ENCODE results near the gene CRIP1. TPM values are rescaled to one million over a fixed set of nuclear protein-coding genes. Genes with fewer than 3 reads are reported as not detected.

CRIP1 gene
- total RNA-seq, 1 donor from 2014 or later = 0.68 TPM

- DNase-seq = no peak
Observed at GRCh38 chr14:105482486-105483110, 4.1 kb upstream of the CRIP1 start.

GRCh38 chr14:105483300-105484068, 3.2 kb upstream of the CRIP1 start:
- DNase-seq = no peak

DNA sequence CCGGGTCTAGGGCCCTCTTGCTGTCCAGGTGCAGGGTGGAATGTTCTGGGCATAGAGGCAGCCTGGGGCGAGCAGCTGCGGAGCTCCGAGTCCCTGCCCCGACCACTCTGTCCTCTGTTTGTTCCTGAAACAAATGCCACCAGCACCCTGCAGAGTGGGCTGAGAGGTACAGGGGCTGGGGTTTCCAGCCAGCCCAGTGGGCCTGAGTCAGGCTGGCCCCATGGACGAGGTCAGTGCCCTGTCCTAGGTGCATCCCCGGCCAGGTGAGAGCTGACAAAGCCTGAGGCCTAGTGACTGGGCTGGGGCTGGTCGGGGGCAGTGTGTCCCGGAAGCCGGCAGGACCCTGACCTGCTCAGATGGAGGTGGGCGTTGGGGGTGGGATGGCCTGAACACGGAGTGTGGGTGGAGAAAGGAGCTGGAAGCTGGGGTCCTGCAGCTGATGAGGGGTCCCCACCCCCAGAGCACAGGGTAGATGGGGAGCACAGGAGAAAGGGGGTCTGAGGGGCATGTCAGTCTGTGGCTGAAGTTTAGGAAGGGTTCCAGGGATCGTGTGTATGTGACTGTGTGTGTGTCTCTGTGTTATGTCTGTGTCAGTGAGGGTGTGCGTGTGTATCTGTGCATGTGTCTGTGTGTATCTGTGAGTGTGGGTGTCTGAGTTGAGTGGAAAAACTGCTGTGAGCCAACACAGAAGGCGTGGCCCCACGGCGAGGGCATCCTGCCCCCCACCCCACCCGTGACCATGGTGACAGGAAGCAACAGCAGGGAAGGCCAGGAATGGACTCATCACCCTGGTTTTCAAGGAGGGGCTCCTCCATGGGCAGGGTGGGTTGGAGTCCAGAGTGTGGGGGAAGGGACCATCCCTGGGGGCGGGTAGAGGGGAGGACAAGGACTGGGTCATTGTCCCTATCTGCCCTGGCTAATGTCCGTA, 2.4 kb upstream of the CRIP1 start:
- peak; percentile 64 for DNase-seq

DNA sequence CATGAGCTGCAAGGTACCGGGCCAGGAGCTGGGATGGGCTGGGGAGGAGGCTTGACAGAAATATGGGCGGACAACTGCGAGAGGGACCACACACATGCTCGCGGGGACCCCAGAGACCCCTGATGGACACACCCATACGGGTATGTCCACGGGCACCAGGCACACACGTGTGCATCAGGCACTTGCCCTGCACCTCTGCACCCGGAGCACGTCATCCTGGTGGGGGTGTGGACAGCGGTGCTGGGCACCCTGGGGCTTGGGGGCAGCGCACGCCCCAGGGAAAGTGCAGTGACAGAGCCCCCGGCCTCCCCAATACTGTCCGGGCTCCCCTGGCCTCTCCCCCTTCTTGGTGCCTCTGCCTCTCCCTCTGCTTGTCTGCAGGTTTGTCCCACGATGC, 1.7 kb upstream of the CRIP1 start:
- no peak for DNase-seq

- DNase-seq = peak; percentile 65
Observed at GRCh38 chr14:105485739-105486162, 935 bp upstream of the CRIP1 start.

GRCh38 chr14:105486974-105487448, 325 bp downstream of the CRIP1 start:
- no peak for DNase-seq

DNA sequence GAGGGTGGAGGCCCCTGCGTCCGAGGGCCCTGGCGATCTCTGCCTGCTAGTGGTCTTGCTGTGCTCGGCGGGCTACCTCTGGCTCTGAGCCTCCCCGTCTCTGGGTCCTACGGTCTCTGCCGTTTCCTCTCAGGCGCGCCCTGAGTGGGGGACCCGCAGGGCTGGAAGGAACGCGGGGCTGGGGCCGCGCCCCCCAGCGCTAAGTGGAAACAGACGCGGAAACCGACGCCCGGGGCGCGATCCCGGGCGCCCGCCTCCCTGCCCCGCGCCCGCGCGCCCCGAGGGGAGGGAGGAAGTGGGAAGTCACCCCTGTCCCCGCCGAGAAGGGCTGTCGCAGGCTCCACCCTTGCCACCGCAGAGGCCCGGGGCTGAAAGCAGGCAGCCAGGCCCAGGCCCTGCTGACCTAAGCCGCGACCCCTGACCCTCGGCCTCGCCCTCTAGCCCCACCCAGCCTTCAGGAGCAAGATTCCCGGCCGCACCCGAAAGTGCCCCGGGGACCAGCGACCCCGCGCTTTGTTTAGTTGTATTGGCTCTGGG, 831 bp downstream of the CRIP1 start:
- no peak for DNase-seq

GRCh38 chr14:105487986-105488777, 1.5 kb downstream of the CRIP1 start:
- DNase-seq = no peak

- DNase-seq = no peak
Observed at GRCh38 chr14:105488781-105489541, 2.3 kb downstream of the CRIP1 start.

- peak; percentile 93 for DNase-seq
Observed at GRCh38 chr14:105489542-105490266, 3.0 kb downstream of the CRIP1 start.

- no peak for DNase-seq
Observed at GRCh38 chr14:105490267-105490571, 3.5 kb downstream of the CRIP1 start.

DNA sequence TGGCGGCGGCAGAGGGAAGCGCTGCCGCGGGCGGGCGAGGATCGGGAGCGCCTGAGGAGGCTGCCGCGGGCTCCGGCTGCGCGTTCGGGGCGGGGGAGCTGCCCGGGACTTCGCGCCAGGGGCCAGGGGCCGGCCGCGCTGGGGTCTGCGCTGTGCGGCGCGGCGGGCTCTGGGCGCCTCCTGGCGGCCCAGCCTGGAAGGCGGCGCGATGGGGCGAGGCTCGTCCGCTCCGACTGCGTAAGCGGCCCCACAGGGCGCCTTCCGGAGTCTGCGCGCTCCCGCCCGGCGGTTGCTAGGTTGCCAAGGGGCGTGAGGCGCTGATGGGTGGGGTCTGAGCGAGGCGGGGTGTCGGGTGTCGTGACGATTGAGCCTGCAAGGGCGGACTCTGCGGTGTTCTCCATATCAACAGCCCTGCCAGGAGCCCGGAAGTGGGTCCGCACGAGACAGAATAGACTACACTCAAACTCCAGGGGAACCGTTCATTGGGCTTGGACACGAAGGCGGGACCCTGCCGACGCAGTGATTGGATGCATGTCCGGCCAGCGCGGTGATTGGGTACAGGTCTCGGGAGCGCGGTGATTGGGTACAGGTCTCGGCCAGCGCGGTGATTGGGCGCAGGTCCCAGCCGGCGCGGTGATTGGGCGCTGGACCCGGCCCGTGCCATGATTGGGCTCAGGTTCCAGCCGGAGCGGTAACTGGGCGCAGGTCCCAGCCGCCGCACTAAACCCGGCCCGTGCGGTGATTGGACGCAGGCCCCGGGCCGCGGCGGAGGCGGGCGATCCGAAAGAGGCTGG, 4.1 kb downstream of the CRIP1 start, which contains the start of gene TEDC1:
TSS of gene TEDC1 (plus strand) at position 675 of the 794 bp plus-strand sequence. CDS start 130 bp downstream, outside the sequence.
- peak; percentile 100 for DNase-seq

DNA sequence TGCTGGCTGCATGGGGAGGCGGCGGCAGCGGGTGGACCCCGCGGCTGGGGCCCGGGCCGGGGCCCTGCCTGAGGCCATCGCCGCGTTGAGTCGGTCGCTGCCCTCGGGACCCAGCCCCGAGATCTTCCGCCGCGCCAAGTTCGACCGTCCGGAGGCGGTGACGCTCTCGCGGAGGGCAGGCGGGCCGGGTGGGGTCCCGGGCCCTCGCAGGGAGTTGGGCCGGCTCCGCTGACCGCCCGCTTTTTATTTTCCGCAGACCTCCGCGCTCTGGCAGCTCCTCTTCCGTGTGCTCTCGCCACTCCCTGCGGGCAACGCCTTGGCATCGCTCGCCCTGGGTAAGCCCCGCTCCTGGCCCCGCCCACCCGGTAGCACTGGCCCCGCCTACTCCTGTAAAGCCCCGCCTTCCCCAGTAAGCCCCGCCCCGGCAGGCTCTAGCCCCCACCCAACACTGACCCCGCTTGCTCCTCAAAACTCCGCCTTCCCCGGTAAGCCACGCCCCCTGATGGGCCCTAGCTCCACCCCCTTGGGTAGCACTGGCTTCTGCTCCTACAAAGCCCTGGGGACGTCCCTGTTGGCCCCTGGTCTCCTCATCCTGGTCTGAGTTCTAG, 4.8 kb downstream of the CRIP1 start:
- peak; percentile 77 for DNase-seq

- DNase-seq = no peak
Observed at GRCh38 chr14:105492031-105492970, 5.6 kb downstream of the CRIP1 start.

- no peak for DNase-seq
Observed at GRCh38 chr14:105492971-105493871, 6.5 kb downstream of the CRIP1 start.

- DNase-seq = no peak
Observed at GRCh38 chr14:105493921-105494605, 7.4 kb downstream of the CRIP1 start.
